Fibroblast of skin of left biceps (primary cell): ENCODE data around the gene TPM1.

Experiments used
- DNase-seq, 2 experiments: peaks; one replicate each; pipeline ENCODE4 v3.0.0-alpha.2; 2013; ENCODE audit warnings: low read depth in 2 of 2

The TPM1 gene

GRCh38 chr15:63016234-63016633 lies 26.3 kb upstream of the TPM1 start:
- DNase-seq = no peak

GRCh38 chr15:63018639-63019038 lies 23.9 kb upstream of the TPM1 start:
- no peak for DNase-seq

DNA sequence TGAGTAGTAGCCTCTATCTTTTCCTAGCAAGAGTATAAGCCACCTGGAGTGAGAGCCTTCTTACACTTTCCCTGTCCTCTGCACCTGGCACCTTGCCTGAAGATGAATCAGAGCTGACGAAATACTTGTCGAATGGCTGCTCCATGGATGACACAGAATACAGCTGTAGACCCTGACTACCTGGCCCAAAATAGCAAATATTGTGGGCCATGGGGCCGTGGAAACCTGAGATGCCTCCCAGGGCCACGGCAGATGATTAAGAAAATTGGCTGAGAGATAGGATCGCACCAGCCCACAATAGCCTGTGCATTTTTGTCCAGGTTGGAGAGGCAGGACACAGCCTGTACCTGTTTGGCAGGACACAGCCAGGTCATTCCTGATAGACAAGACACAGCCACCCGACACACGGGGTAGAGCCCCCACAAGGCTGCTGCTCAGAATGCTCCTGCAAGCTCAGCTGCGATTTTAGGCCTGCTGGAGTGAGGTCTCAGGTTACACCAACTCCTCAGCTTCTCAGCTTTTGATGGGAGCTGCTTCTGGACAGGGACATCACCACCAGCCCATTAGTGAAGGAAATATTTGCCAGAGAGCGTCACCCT lies 22.9 kb upstream of the TPM1 start:
- DNase-seq = peak; percentile 47 to 61

DNA sequence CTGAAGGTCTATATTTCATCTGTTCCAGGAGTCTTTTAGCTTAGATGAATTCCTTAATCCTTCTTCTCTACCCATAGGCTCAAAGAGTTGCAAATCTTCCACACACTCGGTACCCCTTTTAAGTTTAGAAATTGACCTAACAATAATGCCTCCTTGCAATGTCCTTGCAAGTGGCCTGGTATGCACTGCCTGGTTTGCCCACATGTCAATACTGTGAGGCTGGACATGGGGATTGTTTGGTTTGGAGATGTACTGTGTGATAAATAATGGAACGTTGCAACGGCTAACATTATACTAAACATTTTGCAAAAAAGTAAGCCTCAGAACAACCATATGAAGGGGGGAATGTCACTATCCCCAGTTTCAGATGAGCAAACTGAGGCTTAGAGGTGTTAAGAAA lies 22.4 kb upstream of the TPM1 start:
- DNase-seq = no peak

DNA sequence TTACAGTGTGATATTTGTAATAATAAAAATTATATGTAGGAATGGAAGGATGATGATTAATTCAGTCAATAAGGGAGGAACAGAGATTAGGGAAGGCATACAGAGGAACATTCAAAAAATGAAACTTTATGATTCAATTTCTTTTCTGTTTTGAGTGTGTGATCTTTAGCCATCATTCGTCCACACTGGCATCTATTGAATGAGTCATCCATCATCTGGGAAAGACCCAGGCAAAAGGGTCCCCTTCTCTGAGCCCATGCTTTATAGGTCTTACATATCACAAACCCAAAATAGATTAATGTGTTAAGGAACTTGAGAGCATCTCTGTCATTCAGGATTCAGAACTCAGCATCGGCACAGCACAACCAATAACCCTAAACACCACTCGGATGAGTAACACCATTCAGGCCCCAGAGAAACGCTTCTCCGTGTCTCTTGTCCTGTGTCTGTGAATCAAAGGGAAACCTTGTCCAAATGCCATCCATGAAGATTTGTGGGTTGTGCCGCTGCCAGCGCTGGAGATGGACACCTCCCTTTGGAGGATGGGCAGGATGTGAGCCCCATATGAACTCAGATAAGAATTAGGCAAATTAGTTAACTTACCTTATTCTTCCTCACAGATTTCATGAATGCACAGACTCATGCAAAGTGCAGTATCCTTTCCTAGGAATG lies 21.7 kb upstream of the TPM1 start:
- no peak for DNase-seq

GRCh38 chr15:63022181-63022580 lies 20.4 kb upstream of the TPM1 start:
- no peak for DNase-seq

DNA sequence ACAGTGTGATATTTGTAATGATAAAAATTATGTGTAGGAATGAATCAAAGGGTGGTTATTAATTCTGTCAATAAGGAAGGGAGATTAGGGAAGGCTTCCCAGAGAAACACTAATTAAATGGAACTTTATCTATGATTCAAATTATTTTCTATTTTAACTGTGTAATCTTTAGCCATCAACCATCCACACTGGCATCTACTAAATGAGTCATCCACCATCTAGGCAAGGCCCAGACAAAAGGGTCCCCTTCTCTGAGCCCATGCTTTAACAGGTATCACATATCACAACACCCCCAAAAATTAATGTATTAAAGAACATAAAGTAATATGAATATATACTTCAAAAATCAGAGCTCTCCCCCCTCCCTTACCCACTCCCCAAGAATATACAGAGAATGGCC lies 19.9 kb upstream of the TPM1 start:
- no peak for DNase-seq

DNA sequence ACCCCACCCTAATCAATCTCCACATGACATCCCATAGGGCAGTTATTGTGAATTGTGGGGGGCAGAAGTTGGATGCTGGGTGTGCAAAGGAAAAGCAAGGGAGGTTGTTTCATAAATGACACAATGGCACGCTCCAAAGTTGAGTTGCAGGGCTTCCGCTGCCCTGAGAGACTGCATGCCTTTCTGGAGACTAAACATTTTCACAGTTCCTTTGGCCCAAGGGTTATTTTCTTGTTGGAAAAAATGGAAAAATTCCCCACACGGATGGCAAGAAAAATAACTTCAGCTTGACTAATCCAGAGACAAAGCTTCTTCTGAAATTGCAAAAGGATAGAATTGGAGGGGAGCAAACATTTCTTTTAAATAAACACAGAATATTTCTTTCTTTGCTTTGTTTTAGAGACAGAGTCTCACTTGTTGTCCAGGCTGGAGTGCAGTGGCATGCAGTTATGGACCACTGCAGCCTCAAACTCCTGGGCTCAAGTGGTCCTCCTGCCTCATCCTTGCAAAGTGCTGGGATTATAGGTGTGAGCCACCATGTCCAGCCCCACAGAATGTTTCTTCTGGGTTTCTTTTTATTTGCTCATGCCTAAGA lies 19.1 kb upstream of the TPM1 start:
- DNase-seq = peak in 1 of 2 experiments; percentile 60

DNA sequence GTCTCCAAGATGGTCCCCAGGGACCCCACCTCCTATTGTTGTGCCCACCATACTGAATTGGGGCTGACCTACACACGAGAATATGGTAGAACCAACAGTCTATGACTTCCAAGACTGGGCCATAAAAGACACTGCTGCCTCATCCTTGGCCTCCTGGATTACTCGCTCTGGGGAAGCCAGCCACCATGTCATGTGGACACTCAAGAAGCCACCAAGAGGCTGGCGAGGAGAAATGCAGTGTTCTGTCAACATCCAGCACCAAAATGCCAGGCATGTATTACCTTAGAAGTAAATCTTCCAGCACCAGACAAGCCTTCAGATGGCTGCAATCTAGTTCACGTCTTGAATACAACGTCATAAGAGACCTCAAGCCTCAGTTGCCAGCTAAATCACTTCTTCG lies 17.1 kb upstream of the TPM1 start:
- no peak for DNase-seq

GRCh38 chr15:63027646-63028045 lies 14.9 kb upstream of the TPM1 start:
- DNase-seq = no peak

- DNase-seq = no peak
Measured at GRCh38 chr15:63028442-63029110, 14.0 kb upstream of the TPM1 start.

DNA sequence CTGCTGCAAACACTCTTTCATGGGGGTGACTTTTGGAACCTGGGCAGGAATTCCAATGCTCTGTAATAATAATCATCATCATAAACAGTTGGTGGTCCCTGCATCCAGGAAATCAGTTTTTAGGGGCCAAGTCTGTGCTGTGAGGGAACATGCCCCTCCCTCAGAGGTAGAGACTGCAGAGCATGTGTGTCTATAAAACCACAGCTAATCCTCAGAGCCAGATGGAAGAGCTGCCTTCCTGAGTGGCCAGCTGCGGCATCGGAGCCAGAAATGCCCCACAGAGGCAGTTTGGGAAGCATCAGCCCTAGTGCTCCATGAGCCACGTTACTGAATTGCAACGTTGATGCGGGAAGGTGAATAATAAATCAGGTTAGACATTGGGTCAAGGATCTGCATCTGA lies 12.9 kb upstream of the TPM1 start:
- no peak for DNase-seq

DNA sequence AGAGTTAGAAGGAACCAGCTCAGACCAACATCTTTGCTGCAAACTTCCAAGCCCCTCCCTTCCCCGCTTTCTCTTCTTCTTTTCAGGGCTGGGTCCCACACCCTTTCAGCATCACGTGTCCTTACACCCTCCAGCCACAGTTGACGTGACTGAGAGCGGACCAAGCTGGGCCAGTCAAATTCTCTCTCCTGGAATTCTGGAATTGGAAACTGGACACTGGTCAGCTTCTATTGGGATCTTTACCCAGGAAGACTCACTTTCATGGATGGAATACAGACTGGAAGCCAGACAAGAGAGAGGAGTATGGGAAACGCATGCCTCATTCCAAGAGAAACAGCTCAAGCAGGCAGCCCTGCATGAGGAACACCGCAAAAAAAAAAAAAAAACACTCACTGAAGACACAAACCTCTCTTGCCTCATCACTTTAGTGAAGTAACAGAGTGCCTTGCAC lies 12.4 kb upstream of the TPM1 start:
- no peak for DNase-seq

- no peak for DNase-seq
Measured at GRCh38 chr15:63034578-63034977, 8.0 kb upstream of the TPM1 start.

DNA sequence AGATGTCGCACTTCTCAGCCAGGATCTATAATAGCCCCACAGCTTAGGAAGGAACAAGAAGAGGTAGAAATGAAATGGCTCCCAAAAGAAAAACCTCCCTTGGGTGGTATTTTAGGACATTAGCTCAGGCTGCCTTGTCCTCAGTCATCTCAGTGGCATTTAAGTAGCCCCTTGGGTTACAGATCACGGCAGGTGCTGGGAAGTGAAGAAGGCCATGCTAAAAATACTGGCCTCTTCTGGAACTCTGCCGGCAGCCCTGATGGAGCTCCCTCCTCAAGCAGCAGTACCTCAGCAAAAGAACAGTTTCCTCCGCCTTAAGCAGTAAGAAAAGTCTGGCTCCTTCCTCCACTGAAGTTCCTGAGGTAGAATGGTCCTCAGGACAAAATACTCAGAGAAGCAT lies 7.3 kb upstream of the TPM1 start:
- no peak for DNase-seq

GRCh38 chr15:63035977-63036376 lies 6.6 kb upstream of the TPM1 start:
- no peak for DNase-seq

DNA sequence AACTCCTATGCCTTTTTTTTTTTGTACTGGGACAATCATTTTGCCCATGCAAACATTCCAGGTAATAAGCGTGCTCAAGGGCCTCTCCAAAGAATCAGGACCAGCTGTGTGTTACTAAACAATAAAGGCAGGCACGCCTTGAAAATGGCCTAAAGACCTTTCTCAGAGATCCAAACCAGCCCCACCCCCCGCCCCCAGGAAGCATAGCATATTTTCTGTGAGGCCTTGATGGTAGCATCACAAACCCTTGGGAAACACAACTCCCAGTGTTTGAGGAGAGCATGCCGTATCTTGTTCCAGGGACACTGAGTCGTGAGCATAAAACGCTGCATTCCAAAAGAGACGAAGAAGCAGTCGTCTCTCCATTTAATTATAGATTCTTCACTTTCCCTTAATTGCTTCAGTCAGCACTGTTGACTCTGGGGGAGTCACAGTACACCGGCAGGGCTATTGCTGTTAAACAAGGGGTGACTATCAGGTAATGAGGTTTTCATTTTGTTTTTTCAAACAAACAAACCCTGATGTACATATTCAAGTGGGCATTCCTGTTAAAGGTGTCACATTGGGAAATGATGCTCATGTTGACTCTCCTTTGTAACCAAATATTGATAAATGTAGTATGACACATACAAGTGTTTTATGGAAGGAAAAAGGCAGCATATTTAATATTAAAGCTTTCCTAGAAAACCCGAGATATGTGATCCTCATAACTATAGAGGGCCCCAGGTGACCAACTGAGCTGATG lies 4.4 kb upstream of the TPM1 start:
- DNase-seq = no peak

DNA sequence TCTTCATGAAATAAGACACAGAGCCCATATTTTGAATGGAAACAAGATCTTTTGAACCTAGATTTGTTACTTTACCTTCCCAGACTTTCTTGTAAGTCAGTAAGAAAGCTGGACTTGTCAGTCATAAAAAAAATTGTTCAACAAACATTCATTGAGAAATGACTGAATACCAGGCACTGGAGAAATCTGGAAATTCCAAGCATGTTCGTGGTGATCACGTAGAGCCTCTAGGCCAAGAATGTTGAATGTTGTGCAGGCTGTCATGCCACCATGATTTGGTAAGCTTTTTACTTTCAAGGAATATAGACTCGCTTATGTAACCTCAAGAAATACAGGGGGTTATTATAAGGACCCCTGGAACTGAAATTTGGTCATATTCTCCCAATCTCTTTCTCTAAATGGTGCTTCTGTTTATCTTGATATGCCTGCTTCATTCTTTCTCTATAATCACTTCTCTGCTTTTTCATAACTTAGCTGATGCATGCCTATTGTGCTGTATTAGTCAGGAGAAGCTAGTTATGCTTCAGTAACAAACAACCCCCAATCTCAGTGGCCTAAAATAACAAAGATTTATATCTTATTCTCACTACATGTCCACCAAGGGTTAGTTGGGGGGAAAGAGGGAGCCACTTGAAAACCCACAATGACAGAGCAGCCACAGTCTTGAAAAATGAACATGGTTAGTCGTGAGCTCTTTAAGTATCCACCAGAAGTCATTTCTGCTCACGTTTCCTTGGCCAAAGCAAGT lies 3.4 kb upstream of the TPM1 start:
- DNase-seq = peak; percentile 80 to 84

GRCh38 chr15:63039811-63040210 lies 2.7 kb upstream of the TPM1 start:
- no peak for DNase-seq

GRCh38 chr15:63040509-63040908 lies 2.0 kb upstream of the TPM1 start:
- DNase-seq = no peak

DNA sequence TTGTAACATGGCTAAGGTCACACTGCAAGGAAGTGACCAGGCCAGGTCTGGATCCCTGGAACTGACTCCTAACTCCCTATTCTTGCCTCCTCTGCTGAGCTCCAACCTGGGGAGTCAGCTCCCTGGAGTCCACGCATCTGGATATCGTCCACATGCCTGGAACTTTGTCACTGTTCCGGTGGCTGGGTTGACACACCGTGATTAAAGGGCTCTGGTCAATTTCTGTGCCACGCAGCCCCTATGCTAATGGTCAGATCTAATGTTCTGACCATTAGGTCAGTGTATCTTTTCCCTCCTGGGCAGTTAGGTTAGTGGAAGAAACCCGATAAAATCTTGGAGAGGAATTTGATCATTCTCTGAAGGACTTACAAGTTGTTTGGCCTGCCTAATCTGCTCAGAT lies 1.6 kb upstream of the TPM1 start:
- no peak for DNase-seq
